ENCODE data around the gene TBL1Y.
"Not testable (repeated sequence)": the region's sequence is repeated elsewhere in the genome, so short reads cannot be mapped to it uniquely, and the experiment has no call there.

- not testable (repeated sequence) for TF ChIP-seq CREB1 (CRISPR knock-in tag; IDR thresholded peaks at IDR 0.05; ENCODE audit: low read depth); CTCF (conservative IDR thresholded peaks at IDR 0.05; ENCODE audit: low read depth in 2 of 2); POLR2AphosphoS5 (IDR thresholded peaks at IDR 0.05; ENCODE audit: low read depth); EZH2 (IDR thresholded peaks at IDR 0.05; ENCODE audit: low read depth, unreplicated experiment); EZH2phosphoT487 (IDR thresholded peaks at IDR 0.05; ENCODE audit: unreplicated experiment); NANOG (IDR thresholded peaks at IDR 0.05; ENCODE audit: borderline replicate concordance); STAT1 (IDR thresholded peaks at IDR 0.05; ENCODE audit: unreplicated experiment); ZNF114 (CRISPR knock-in tag; IDR thresholded peaks at IDR 0.05); REST (IDR thresholded peaks at IDR 0.05; ENCODE audit: unreplicated experiment); ETS1 (IDR thresholded peaks at IDR 0.05); ZNF331 (CRISPR knock-in tag; IDR thresholded peaks at IDR 0.05; ENCODE audit: low read depth); ZNF462 (CRISPR knock-in tag; IDR thresholded peaks at IDR 0.05); JUNB (IDR thresholded peaks at IDR 0.05; ENCODE audit: unreplicated experiment)
Measured at GRCh38 chrY:7052461-7052860, 142.0 kb downstream of the TBL1Y start.

Measured in GM23338 (cell line).